ENCODE measurements around the gene HELT.

- TF ChIP-seq CTCF (IDR thresholded peaks at IDR 0.05; ENCODE audit: extremely low read depth in 1 of 2, insufficient read depth in 1 of 2, low read depth in 1 of 2, low read length in 2 of 2): no peak
- no peak for TF ChIP-seq POLR2A (IDR thresholded peaks at IDR 0.05; ENCODE audit: low read depth, low read length)
- no peak for TF ChIP-seq EZH2 (IDR thresholded peaks at IDR 0.05; ENCODE audit: borderline replicate concordance, low read depth, low read length, severe bottlenecking)
Measured at GRCh38 chr4:185013417-185014125, 4.7 kb upstream of the HELT start.

Data from endothelial cell of umbilical vein (primary cell).